Keratinocyte (primary cell): ENCODE data around the gene TMEM132D.

Experiments
- EZH2 ChIP-seq: IDR thresholded peaks from one replicate; pipeline ENCODE4 v1.6.1; 2012; ENCODE audit warnings: inconsistent platforms, mild to moderate bottlenecking, low read length, moderate library complexity
- TF ChIP-seq, protein P1 (sequence below), 3 experiments: IDR thresholded peaks in 1 of 3; conservative IDR thresholded peaks in 1 of 3; optimal IDR thresholded peaks in 1 of 3; 2 replicates in 2 of 3; 3 replicates in 1 of 3; pipeline versions ENCODE3 to v1.5.1; 2011; ENCODE audit warnings: low read length in 3 of 3, mild to moderate bottlenecking in 3 of 3, moderate library complexity in 2 of 3, control low read depth in 1 of 3, inconsistent platforms in 1 of 3; ENCODE audit not compliant: insufficient read depth in 2 of 3; ENCODE audit errors: extremely low read depth in 1 of 3

DNA sequence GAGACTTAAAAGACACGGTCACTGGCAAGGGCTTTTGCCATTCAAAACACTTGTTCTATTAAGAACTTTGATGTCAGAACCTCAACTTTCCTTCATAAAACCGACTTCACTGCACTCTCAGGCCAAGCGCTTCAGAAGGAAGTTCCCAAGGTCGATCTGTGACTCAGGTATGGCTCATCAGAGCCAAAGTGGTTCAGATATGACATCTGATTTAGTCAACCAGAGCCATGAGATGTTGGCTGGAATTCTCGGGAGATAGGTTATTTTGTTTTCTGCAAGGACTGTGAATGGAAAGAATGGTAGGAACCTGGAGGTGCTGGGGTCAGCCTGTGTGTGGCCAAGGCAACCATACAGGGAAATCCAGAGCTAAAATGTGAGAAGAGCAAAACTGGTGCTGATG lies 604.9 kb downstream of the TMEM132D start:
- TF ChIP-seq, protein P1, sequence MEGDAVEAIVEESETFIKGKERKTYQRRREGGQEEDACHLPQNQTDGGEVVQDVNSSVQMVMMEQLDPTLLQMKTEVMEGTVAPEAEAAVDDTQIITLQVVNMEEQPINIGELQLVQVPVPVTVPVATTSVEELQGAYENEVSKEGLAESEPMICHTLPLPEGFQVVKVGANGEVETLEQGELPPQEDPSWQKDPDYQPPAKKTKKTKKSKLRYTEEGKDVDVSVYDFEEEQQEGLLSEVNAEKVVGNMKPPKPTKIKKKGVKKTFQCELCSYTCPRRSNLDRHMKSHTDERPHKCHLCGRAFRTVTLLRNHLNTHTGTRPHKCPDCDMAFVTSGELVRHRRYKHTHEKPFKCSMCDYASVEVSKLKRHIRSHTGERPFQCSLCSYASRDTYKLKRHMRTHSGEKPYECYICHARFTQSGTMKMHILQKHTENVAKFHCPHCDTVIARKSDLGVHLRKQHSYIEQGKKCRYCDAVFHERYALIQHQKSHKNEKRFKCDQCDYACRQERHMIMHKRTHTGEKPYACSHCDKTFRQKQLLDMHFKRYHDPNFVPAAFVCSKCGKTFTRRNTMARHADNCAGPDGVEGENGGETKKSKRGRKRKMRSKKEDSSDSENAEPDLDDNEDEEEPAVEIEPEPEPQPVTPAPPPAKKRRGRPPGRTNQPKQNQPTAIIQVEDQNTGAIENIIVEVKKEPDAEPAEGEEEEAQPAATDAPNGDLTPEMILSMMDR (optimal IDR thresholded peaks at IDR 0.05 in 1 of 3, IDR thresholded peaks at IDR 0.05 in 1 of 3, conservative IDR thresholded peaks at IDR 0.05 in 1 of 3; ENCODE audit: extremely low read depth in 1 of 3, insufficient read depth in 2 of 3, low read length in 3 of 3), result no peak
- no peak for TF ChIP-seq EZH2
